Measurements from ENCODE around the gene LRPAP1.
"Not testable (repeated sequence)": the region's sequence is repeated elsewhere in the genome, so short reads cannot be mapped to it uniquely, and the experiment has no call there.

- not testable (repeated sequence) for TF ChIP-seq CTCF (IDR thresholded peaks at IDR 0.05); CEBPB (IDR thresholded peaks at IDR 0.05); POLR2A (IDR thresholded peaks at IDR 0.05; ENCODE audit: low read length); MAFK (IDR thresholded peaks at IDR 0.05; ENCODE audit: partially characterized antibody); E2F6 (IDR thresholded peaks at IDR 0.05; ENCODE audit: borderline replicate concordance, low read depth); RFX5 (IDR thresholded peaks at IDR 0.05)
These were observed 29.9 kb upstream of the LRPAP1 start for GRCh38 chr4:3562127-3562526.
